Activated CD4-positive, CD25-positive, alpha-beta regulatory T cell treated with anti-CD3 and anti-CD28 coated beads, Interleukin-2, amount 50 U/mL, for 72 hours (primary cell): Measurements from ENCODE around the gene COX5A.
A peak's percentile ranks its signal among the peaks of the same experiment; 100 is the strongest.
"Not testable (repeated sequence)": the region's sequence is repeated elsewhere in the genome, so short reads cannot be mapped to it uniquely, and the experiment has no call there.

Experiments
- DNase-seq: peaks from one replicate; pipeline ENCODE4 v3.0.0; 2021

The COX5A gene

DNA sequence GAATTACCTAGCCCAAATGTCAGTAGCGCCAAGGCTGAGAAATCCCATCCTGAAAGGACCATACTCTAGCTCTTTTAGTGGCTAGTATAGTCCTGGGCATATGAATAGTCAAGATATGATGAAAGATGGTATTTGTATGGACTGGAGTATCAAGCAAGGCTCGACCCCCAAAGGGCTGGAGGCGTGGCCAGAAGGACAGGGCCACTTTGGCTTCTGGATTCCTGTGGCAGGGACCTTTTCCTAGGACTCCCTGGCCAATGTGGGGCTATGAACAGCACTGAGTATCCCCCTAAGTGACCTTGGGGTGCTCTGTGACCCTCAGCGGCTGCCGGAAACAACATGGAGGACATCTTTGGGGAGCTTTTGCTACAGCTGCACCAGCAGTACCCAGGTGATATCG lies 42.0 kb downstream of the COX5A start:
- DNase-seq = no peak

- not testable (repeated sequence) for DNase-seq
Observed at GRCh38 chr15:74894383-74894782, 43.5 kb downstream of the COX5A start.

DNA sequence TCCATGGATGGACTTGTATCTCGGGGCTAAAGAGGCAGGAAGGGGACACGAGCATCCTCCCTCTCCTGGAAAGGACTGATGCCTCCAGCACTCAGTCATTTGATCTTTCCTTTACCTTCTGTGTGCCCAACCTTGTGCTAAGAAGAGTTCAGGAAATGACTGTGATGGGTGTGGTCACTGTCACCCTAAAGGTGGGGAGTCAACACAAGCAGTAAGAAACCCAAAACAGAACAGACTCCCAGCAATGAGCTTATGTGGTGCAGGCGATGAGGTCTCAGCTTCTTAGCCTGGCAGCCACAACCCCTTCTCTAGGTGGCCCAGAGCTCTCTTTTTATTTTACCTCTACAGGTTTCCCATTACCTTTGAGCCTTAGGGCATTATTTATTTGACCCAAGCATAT lies 44.2 kb downstream of the COX5A start:
- DNase-seq = no peak

DNA sequence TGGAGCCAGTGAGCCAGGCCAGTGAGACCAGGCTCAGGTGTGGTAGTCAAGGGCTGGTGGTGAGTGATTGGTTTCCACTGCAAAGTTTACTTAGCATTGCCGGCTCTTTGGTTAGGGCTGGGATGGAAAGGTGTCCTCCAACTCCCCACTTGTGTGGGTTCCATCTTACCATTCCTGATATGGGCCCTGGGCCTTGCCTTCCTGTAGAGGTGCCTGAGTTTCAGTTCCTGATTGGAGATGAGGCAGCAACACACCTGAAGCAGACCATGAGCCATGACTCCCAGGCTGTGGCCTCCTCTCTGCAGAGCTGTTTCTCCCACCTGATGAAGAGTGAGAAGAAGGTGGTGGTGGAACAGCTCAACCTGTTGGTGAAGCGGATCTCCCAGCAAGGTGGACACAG lies 44.9 kb downstream of the COX5A start:
- no peak for DNase-seq

GRCh38 chr15:74892313-74892712 lies 45.6 kb downstream of the COX5A start:
- no peak for DNase-seq

GRCh38 chr15:74891469-74891868 lies 46.4 kb downstream of the COX5A start:
- no peak for DNase-seq

DNA sequence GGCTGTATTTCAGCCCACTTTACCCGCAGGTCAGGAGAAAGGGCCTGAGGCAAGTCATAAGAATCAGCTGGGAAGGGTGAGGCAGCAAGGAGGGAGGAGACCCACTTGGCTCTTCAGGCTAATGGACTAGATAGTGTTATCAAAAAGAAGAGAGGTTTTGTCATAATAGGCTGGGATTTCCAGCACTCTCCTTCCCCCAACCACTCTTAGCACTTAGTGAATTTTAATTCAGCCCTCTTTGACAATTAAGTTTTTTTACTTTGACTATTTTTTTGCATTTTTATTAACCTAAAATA lies 47.3 kb downstream of the COX5A start:
- no peak for DNase-seq

DNA sequence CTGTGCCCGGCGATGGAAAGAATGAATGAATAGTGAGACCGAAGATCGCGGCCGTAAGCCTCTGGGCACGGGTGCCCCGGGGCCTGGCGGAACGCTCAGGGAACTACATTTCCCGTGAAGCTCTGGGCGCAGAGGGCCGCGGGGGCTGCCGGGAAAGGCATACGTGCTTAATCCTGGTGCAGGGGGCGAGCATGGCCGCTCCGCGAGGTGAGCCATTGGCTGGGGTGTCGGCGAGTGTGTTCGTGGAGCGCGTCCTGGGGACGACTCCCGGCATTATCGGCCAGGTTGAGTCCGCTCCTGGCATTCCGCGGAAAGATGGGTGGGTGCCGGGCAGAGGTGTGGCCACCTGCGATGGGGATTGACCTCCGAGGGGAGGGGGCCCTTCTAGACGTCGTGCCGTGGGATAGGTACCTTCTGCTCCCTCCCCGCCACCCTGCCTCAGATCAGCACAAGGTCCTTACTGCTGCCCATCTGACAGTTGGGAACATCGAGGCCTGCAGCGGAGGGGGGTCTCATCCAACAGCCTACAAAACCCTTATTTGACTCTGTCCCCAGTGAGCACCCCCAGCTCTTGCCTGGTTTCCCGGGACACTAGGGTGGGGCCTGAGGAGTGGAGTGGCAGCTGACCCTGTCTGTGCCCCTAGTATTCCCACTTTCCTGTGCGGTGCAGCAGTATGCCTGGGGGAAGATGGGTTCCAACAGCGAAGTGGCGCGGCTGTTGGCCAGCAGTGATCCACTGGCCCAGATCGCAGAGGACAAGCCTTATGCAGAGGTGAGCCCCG lies 47.8 kb downstream of the COX5A start, which contains the start of gene MPI:
Gene MPI (plus strand): TSS at position 160 of the 782 bp plus-strand sequence. CDS start 32 bp downstream, at position 192.
- DNase-seq = peak; percentile 83

GRCh38 chr15:74889390-74889882 lies 48.4 kb downstream of the COX5A start:
- no peak for DNase-seq

- no peak for DNase-seq
Observed at GRCh38 chr15:74888716-74889115, 49.2 kb downstream of the COX5A start.

DNA sequence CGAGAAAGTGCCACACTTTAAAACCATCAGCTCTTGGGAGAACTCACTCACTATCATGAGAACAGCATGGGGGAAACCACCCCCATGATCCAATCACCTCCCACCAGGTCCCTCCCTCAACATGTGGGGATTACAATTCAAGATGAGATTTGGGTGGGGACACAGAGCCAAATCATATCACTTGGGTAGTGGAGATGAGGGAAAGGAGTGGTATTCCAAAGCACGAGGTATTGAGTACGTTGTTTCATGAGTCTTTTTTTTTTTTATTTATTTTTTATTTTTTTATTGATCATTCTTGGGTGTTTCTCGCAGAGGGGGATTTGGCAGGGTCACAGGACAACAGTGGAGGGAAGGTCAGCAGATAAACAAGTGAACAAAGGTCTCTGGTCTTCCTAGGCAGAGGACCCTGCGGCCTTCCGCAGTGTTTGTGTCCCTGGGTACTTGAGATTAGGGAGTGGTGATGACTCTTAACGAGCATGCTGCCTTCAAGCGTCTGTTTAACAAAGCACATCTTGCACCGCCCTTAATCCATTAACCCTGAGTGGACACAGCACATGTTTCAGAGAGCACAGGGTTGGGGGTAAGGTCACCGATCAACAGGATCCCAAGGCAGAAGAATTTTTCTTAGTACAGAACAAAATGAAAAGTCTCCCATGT lies 50.2 kb downstream of the COX5A start:
- DNase-seq = not testable (repeated sequence)

DNA sequence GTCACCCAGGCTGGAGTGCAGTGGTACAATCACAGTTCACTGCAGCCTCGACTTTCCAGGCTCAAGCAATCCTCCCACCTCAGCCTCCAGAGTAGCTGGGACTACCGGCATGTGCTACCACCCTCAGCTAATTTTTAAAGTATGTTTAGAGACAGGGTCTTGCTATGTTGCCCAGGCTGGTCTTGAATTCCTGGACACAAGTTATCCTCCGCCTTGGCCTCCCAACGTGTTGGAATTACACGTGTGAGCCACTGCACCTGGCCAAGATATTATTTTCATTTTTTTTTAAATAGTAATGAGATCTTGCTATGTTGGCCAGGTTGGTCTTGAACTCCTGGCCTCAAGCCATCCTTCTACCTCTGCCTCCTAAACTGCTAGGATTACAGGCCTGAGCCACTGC lies 52.4 kb downstream of the COX5A start:
- no peak for DNase-seq

- no peak for DNase-seq
Observed at GRCh38 chr15:74884428-74885223, 53.2 kb downstream of the COX5A start.

DNA sequence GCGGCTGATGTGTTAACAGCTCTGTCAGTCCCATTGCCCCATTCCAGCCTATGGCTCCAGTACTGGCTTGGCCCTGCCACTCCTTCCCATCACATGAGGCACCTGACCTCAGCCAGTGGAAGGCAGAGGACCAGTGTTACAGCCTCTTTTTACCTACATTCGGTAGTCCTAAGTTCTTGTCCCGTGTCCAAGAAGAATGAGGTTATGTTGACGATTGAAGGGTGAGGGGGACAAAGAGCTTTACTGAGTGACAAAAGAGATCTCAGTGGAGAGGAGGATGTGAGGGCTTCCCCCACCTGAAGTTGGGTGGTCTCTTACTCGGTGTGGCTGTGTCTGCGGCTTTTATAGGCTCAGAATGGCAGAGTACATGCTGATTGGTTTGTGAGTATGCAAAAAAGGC lies 55.3 kb downstream of the COX5A start:
- no peak for DNase-seq

- DNase-seq = no peak
Observed at GRCh38 chr15:74878273-74878672, 59.6 kb downstream of the COX5A start.

DNA sequence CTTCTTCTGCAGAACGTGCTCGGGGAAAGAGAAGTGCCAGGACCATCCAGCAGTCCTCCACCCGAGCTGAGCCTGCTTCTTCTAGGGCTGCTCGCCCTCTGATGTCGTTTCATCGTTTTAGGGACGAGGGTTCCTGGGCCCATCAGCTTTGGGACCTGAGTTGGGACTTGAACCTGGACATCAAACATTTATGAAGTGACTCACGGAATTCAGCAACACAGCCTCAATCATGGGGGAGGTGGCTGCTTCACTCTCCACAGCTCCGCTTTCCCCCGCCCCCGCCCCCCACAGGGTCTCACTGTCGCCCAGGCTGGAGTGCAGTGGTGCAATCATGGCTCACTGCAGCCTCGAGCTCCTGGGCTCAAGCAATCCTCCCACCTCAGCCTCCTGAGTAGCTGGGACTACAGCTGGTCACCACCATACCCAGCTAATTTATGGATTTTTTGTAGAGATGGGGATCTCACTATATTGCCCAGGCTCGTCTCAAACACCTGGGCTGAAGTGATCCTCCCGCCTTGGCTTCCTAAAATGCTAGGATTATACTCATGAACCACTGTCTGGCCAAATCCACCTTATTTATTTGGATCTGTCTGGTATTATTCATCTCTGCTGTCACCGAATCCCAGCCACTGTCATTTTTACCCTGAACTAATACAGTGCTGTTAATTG lies 64.0 kb downstream of the COX5A start:
- no peak for DNase-seq

DNA sequence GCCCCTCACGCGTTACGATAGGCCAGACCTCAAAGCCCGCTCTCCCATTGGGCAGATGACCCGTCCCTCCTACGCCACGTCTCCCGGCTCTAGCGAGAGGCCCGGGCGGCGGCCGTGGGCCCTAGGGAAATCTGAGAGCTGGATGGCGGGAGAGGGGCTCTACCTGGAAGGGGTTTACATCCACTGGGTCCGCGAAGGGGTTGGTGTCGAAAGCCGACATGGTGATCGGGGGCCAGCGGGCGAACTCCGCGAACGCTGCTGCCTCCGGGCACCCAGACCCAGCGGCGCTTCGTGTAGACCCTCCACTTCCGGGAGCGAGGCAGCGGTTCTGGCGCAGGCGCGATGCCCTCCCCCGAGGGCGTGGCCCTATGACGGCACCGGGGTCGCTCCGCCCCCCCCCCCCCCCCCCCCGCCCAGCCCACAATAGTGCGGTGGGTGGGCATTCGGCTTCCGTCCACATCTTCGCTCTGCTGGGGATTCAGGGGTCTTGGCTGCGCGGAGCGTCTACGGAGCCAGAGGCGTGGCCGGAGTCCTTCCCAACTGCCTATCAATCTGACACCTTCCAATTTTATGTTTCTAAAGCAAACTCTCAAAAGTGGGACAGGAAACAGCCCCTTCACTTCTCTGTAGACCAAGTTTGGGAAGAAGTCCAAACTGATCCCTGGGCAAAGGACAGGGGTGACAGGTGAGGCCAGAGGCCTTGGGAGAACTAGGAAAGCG lies 64.7 kb downstream of the COX5A start, which contains the start of gene SCAMP2:
Gene SCAMP2 (minus strand): TSS at position 330 of the 720 bp plus-strand sequence. CDS start 110 bp downstream, at position 220.
- DNase-seq = peak; percentile 89

DNA sequence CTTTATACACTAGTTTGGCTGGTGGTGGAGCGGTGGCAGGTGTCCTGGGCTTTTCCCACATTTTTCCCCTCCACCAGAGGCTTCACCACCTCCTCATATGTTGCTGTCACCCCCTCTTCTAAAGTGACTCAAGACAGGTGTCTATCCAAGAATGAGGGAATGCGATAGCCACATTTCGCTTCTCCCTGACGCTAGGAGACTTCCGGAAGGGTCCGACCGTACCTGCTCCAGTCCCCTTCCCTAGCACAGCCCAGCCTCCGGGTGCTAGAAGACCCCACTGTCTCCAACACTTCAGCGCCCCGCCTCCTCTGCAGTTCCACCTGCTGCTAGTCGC lies 65.2 kb downstream of the COX5A start:
- no peak for DNase-seq

GRCh38 chr15:74870436-74871215 lies 67.2 kb downstream of the COX5A start:
- DNase-seq = no peak
